ENCODE results near the gene METTL25B. TPM values are rescaled to one million over a fixed set of nuclear protein-coding genes. Genes with fewer than 3 reads are reported as not detected.

METTL25B gene
- total RNA-seq (2014; rRNA removed; shearing (Covaris generic)): 10.9 and 15.7 TPM in 2 replicates
- 14.2 and 17.3 TPM in 2 replicates for polyA plus RNA-seq (2015; cell fraction: cytosol; rRNA removed)
- polyA plus RNA-seq (2015; cell fraction: nucleus; rRNA removed): 35.5 and 53.7 TPM in 2 replicates

GRCh38 chr1:156727926-156728598 is at the start of gene METTL25B:
METTL25B (plus strand) TSS chr1:156728469; CDS start chr1:156729105, 636 bp downstream.
- no peak for DNase-seq (ENCODE audit: low read depth)

GRCh38 chr1:156680056-156680455 is 48.2 kb upstream of the METTL25B start:
- no peak for DNase-seq (ENCODE audit: low read depth)

- no peak for DNase-seq (ENCODE audit: low read depth)
Observed at GRCh38 chr1:156681196-156681960, 46.9 kb upstream of the METTL25B start.

- DNase-seq (ENCODE audit: low read depth): no peak
Observed at GRCh38 chr1:156682166-156682890, 45.9 kb upstream of the METTL25B start.

- DNase-seq (ENCODE audit: low read depth): peak; percentile 86
Observed at GRCh38 chr1:156684227-156684782, 44.0 kb upstream of the METTL25B start.

GRCh38 chr1:156689035-156689952 is 39.0 kb upstream of the METTL25B start:
- DNase-seq (ENCODE audit: low read depth): peak; percentile 88

- peak; percentile 29 for DNase-seq (ENCODE audit: low read depth)
Observed at GRCh38 chr1:156689953-156690674, 38.2 kb upstream of the METTL25B start.

GRCh38 chr1:156690675-156691036 is 37.6 kb upstream of the METTL25B start:
- DNase-seq (ENCODE audit: low read depth): no peak

GRCh38 chr1:156691191-156691590 is 37.1 kb upstream of the METTL25B start:
- no peak for DNase-seq (ENCODE audit: low read depth)

- peak; percentile 52 for DNase-seq (ENCODE audit: low read depth)
Observed at GRCh38 chr1:156691665-156692440, 36.4 kb upstream of the METTL25B start.

- no peak for DNase-seq (ENCODE audit: low read depth)
Observed at GRCh38 chr1:156692441-156692924, 35.8 kb upstream of the METTL25B start.

- DNase-seq (ENCODE audit: low read depth): no peak
Observed at GRCh38 chr1:156692925-156693847, 35.1 kb upstream of the METTL25B start.

- no peak for DNase-seq (ENCODE audit: low read depth)
Observed at GRCh38 chr1:156693848-156694689, 34.2 kb upstream of the METTL25B start.

- DNase-seq (ENCODE audit: low read depth): no peak
Observed at GRCh38 chr1:156694690-156694962, 33.6 kb upstream of the METTL25B start.

- DNase-seq (ENCODE audit: low read depth): no peak
Observed at GRCh38 chr1:156696755-156697154, 31.5 kb upstream of the METTL25B start.

- no peak for DNase-seq (ENCODE audit: low read depth)
Observed at GRCh38 chr1:156697481-156697880, 30.8 kb upstream of the METTL25B start.

- DNase-seq (ENCODE audit: low read depth): no peak
Observed at GRCh38 chr1:156698995-156699394, 29.3 kb upstream of the METTL25B start.

All from HT1080 (cell line).